ENCODE measurements around the gene SERTAD1. TPM values are rescaled to one million over a fixed set of nuclear protein-coding genes. Genes with fewer than 3 reads are reported as not detected.

SERTAD1 gene
- total and polyA plus RNA-seq, 9 donors: 5.7 to 9.8 (median 8.1) TPM

GRCh38 chr19:40407714-40408597, 17.8 kb downstream of the SERTAD1 start:
- Histone ChIP-seq H3K4me1 (ENCODE audit: control insufficient read depth, insufficient read depth, low read length) (peaks cover 35% of the 10 kb centered on the region), H3K27me3 (ENCODE audit: control insufficient read depth, insufficient read depth, low read length) (no peaks in the 10 kb centered on the region), H3K36me3 (ENCODE audit: control insufficient read depth, insufficient read depth, low read length) (no peaks in the 10 kb centered on the region), H3K4me3 (ENCODE audit: low read length) (no peak overlapping the region), H3K9me3 (replicated peaks; ENCODE audit: control insufficient read depth, low read depth, low read length) (no peaks in the 10 kb centered on the region), H3K27ac (ENCODE audit: low read length) (no peak overlapping the region)
- no peak for DNase-seq
- WGBS (ENCODE audit: insufficient coverage): 50% methylated on average over 17 of the region's 22 CpGs

GRCh38 chr19:40403262-40403984, 22.4 kb downstream of the SERTAD1 start:
- WGBS (ENCODE audit: insufficient coverage): under 1% methylated on average over 31 of the region's 41 CpGs
- H3K4me1 ChIP-seq (ENCODE audit: control insufficient read depth, insufficient read depth, low read length): peaks cover 17% of the 10 kb centered on the region
- peak overlapping the region; percentile 73 for H3K4me3 ChIP-seq (ENCODE audit: low read length)
- DNase-seq: peak; percentile 93
- H3K27ac ChIP-seq (ENCODE audit: low read length): peak overlapping the region; percentile 89
- no peaks in the 10 kb centered on the region for H3K27me3 ChIP-seq (ENCODE audit: control insufficient read depth, insufficient read depth, low read length)
- no peaks in the 10 kb centered on the region for H3K9me3 ChIP-seq (replicated peaks; ENCODE audit: control insufficient read depth, low read depth, low read length)
- H3K36me3 ChIP-seq (ENCODE audit: control insufficient read depth, insufficient read depth, low read length): no peaks in the 10 kb centered on the region

- Histone ChIP-seq H3K4me3 (ENCODE audit: low read length) (no peak overlapping the region), H3K27ac (ENCODE audit: low read length) (no peak overlapping the region), H3K9me3 (replicated peaks; ENCODE audit: control insufficient read depth, low read depth, low read length) (no peaks in the 10 kb centered on the region), H3K36me3 (ENCODE audit: control insufficient read depth, insufficient read depth, low read length) (peaks cover 6% of the 10 kb centered on the region), H3K4me1 (ENCODE audit: control insufficient read depth, insufficient read depth, low read length) (peaks cover 17% of the 10 kb centered on the region), H3K27me3 (ENCODE audit: control insufficient read depth, insufficient read depth, low read length) (no peaks in the 10 kb centered on the region)
- DNase-seq: peak; percentile 56
- 27% methylated on average over 2 of the region's 3 CpGs for WGBS (ENCODE audit: insufficient coverage)
Measured at GRCh38 chr19:40400559-40400958, 25.2 kb downstream of the SERTAD1 start.

GRCh38 chr19:40398417-40399131, 27.2 kb downstream of the SERTAD1 start:
- Histone ChIP-seq H3K36me3 (ENCODE audit: control insufficient read depth, insufficient read depth, low read length) (peaks cover 6% of the 10 kb centered on the region), H3K4me3 (ENCODE audit: low read length) (no peak overlapping the region), H3K9me3 (replicated peaks; ENCODE audit: control insufficient read depth, low read depth, low read length) (no peaks in the 10 kb centered on the region), H3K4me1 (ENCODE audit: control insufficient read depth, insufficient read depth, low read length) (peaks cover 8% of the 10 kb centered on the region), H3K27ac (ENCODE audit: low read length) (no peak overlapping the region), H3K27me3 (ENCODE audit: control insufficient read depth, insufficient read depth, low read length) (no peaks in the 10 kb centered on the region)
- WGBS (ENCODE audit: insufficient coverage): 26% methylated on average over 49 of the region's 49 CpGs
- DNase-seq: peak; percentile 37

GRCh38 chr19:40397568-40397906, 28.3 kb downstream of the SERTAD1 start:
- peaks cover 3% of the 10 kb centered on the region for H3K4me1 ChIP-seq (ENCODE audit: control insufficient read depth, insufficient read depth, low read length)
- no peaks in the 10 kb centered on the region for H3K9me3 ChIP-seq (replicated peaks; ENCODE audit: control insufficient read depth, low read depth, low read length)
- no peak for DNase-seq
- peaks cover 6% of the 10 kb centered on the region for H3K36me3 ChIP-seq (ENCODE audit: control insufficient read depth, insufficient read depth, low read length)
- H3K27ac ChIP-seq (ENCODE audit: low read length): no peak overlapping the region
- WGBS (ENCODE audit: insufficient coverage): 85% methylated on average over 20 of the region's 22 CpGs
- no peaks in the 10 kb centered on the region for H3K27me3 ChIP-seq (ENCODE audit: control insufficient read depth, insufficient read depth, low read length)
- no peak overlapping the region for H3K4me3 ChIP-seq (ENCODE audit: low read length)

- no peaks in the 10 kb centered on the region for H3K27me3 ChIP-seq (ENCODE audit: control insufficient read depth, insufficient read depth, low read length)
- H3K36me3 ChIP-seq (ENCODE audit: control insufficient read depth, insufficient read depth, low read length): peaks cover 6% of the 10 kb centered on the region
- no peak overlapping the region for H3K27ac ChIP-seq (ENCODE audit: low read length)
- peaks cover 3% of the 10 kb centered on the region for H3K4me1 ChIP-seq (ENCODE audit: control insufficient read depth, insufficient read depth, low read length)
- H3K9me3 ChIP-seq (replicated peaks; ENCODE audit: control insufficient read depth, low read depth, low read length): no peaks in the 10 kb centered on the region
- no peak overlapping the region for H3K4me3 ChIP-seq (ENCODE audit: low read length)
- 92% methylated on average over 17 of the region's 20 CpGs for WGBS (ENCODE audit: insufficient coverage)
- DNase-seq: no peak
Measured at GRCh38 chr19:40396886-40397567, 28.8 kb downstream of the SERTAD1 start.

- Histone ChIP-seq H3K9me3 (replicated peaks; ENCODE audit: control insufficient read depth, low read depth, low read length) (no peaks in the 10 kb centered on the region), H3K4me1 (ENCODE audit: control insufficient read depth, insufficient read depth, low read length) (peaks cover 3% of the 10 kb centered on the region), H3K36me3 (ENCODE audit: control insufficient read depth, insufficient read depth, low read length) (peaks cover 6% of the 10 kb centered on the region), H3K27ac (ENCODE audit: low read length) (no peak overlapping the region), H3K27me3 (ENCODE audit: control insufficient read depth, insufficient read depth, low read length) (no peaks in the 10 kb centered on the region), H3K4me3 (ENCODE audit: low read length) (no peak overlapping the region)
- 84% methylated on average over 14 of the region's 14 CpGs for WGBS (ENCODE audit: insufficient coverage)
- no peak for DNase-seq
Measured at GRCh38 chr19:40395956-40396355, 29.8 kb downstream of the SERTAD1 start.

GRCh38 chr19:40394816-40395210, 31.0 kb downstream of the SERTAD1 start:
- H3K9me3 ChIP-seq (replicated peaks; ENCODE audit: control insufficient read depth, low read depth, low read length): no peaks in the 10 kb centered on the region
- no peak overlapping the region for H3K27ac ChIP-seq (ENCODE audit: low read length)
- no peaks in the 10 kb centered on the region for H3K4me1 ChIP-seq (ENCODE audit: control insufficient read depth, insufficient read depth, low read length)
- H3K36me3 ChIP-seq (ENCODE audit: control insufficient read depth, insufficient read depth, low read length): peaks cover 6% of the 10 kb centered on the region
- no peak overlapping the region for H3K4me3 ChIP-seq (ENCODE audit: low read length)
- H3K27me3 ChIP-seq (ENCODE audit: control insufficient read depth, insufficient read depth, low read length): no peaks in the 10 kb centered on the region
- no peak for DNase-seq
- WGBS (ENCODE audit: insufficient coverage): 64% methylated on average over 13 of the region's 13 CpGs

- Histone ChIP-seq H3K27me3 (ENCODE audit: control insufficient read depth, insufficient read depth, low read length) (no peaks in the 10 kb centered on the region), H3K4me3 (ENCODE audit: low read length) (no peak overlapping the region), H3K9me3 (replicated peaks; ENCODE audit: control insufficient read depth, low read depth, low read length) (no peaks in the 10 kb centered on the region), H3K4me1 (ENCODE audit: control insufficient read depth, insufficient read depth, low read length) (no peaks in the 10 kb centered on the region), H3K27ac (ENCODE audit: low read length) (no peak overlapping the region), H3K36me3 (ENCODE audit: control insufficient read depth, insufficient read depth, low read length) (peaks cover 6% of the 10 kb centered on the region)
- WGBS (ENCODE audit: insufficient coverage): 80% methylated on average over 40 of the region's 41 CpGs
- DNase-seq: no peak
Measured at GRCh38 chr19:40393894-40394815, 31.6 kb downstream of the SERTAD1 start.

All from muscle of leg (tissue), 11 donors.